Measurements from ENCODE around the gene NPBWR2.

GRCh38 chr20:64073476-64074183 lies 33.7 kb downstream of the NPBWR2 start:
- TF ChIP-seq BCL6 (CRISPR knock-in tag; IDR thresholded peaks at IDR 0.05) (no peak), USF1 (CRISPR knock-in tag; IDR thresholded peaks at IDR 0.05) (no peak), CTCF (IDR thresholded peaks at IDR 0.05 in 2 of 3, conservative IDR thresholded peaks at IDR 0.05 in 1 of 3; ENCODE audit: insufficient read depth in 2 of 3, low read depth in 1 of 3, low read length in 3 of 3) (no peak), POLR2A (conservative IDR thresholded peaks at IDR 0.05) (no peak)
